Endothelial cell (in vitro differentiated cells): ENCODE results near the gene MCM3AP. TPM values are rescaled to one million over a fixed set of nuclear protein-coding genes. Genes with fewer than 3 reads are reported as not detected.
A peak's percentile ranks its signal among the peaks of the same experiment; 100 is the strongest.
"Not testable (repeated sequence)": the region's sequence is repeated elsewhere in the genome, so short reads cannot be mapped to it uniquely, and the experiment has no call there.

Experiments used
- DNase-seq: peaks from one replicate; pipeline ENCODE4 v3.0.0; 2021; ENCODE audit warnings: low spot score
- H3K27ac Mint-ChIP-seq: one replicate; pipeline ENCODE4 v1.8.0; 2021; ENCODE audit warnings: mixed read lengths, inconsistent platforms; ENCODE audit not compliant: unreplicated experiment
- H3K27me3 Mint-ChIP-seq: one replicate; pipeline ENCODE4 v1.8.0; 2021; ENCODE audit warnings: mild to moderate bottlenecking, moderate library complexity, mixed read lengths, inconsistent platforms; ENCODE audit not compliant: unreplicated experiment
- H3K36me3 Mint-ChIP-seq: one replicate; pipeline ENCODE4 v1.8.0; 2021; ENCODE audit warnings: mild to moderate bottlenecking, low read depth, mixed read lengths, inconsistent platforms; ENCODE audit not compliant: unreplicated experiment
- H3K4me1 Mint-ChIP-seq: one replicate; pipeline ENCODE4 v1.8.0; 2021; ENCODE audit warnings: mild to moderate bottlenecking, mixed read lengths, inconsistent platforms; ENCODE audit not compliant: unreplicated experiment
- H3K4me3 Mint-ChIP-seq: one replicate; pipeline ENCODE4 v1.8.0; 2021; ENCODE audit warnings: mild to moderate bottlenecking, mixed read lengths, inconsistent platforms; ENCODE audit not compliant: unreplicated experiment
- H3K9me3 Mint-ChIP-seq: one replicate; pipeline ENCODE4 v1.8.0; 2021; ENCODE audit warnings: mixed read lengths, inconsistent platforms; ENCODE audit not compliant: unreplicated experiment
- total RNA-seq: library from RNA; stranded (reverse); fragmentation: NEBNext Ultra II Directional; extraction: Animal tissue kit (Norgen Biotek cat#: 25700); gene quantifications from one replicate; pipeline ENCODE4 v1.2.1, GENCODE V29; 2021; ENCODE audit not compliant: unreplicated experiment
- TF ChIP-seq, protein P1 (sequence below): fragments of 200-600 bp; sonication (generic); IDR thresholded peaks from one replicate; pipeline ENCODE4 v1.5.0; 2021; ENCODE audit warnings: antibody characterized with exemption; ENCODE audit not compliant: unreplicated experiment

The MCM3AP gene
- total RNA-seq, 1 donor from 2014 or later, result 92.1 TPM

DNA sequence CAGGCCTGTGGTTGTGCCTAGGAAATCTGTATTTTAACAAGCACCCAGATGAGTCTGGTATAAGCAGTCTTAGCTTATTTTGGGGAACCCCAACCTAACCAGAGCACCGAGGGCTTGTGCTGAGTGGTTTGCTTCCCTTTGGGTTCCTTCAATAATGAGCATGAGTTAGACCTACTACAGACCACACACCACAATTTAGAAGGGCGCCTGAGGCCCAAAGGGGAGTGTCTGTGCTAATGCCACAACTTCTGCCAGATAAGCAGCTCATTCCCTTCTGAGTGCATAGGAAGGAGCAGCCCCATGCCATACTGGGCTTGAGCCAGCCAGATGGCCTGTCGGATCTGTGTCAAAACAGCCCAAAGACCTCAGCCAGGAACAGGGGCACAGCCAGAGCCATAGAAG is 41.5 kb downstream of the MCM3AP start:
- H3K27me3 Mint-ChIP-seq, result peaks cover 4% of the 10 kb centered on the region
- H3K36me3 Mint-ChIP-seq, result peaks cover 48% of the 10 kb centered on the region
- no peaks in the 10 kb centered on the region for H3K9me3 Mint-ChIP-seq
- no peak overlapping the region for H3K4me3 Mint-ChIP-seq
- no peaks in the 10 kb centered on the region for H3K4me1 Mint-ChIP-seq
- no peak for DNase-seq
- H3K27ac Mint-ChIP-seq, result no peak overlapping the region
- TF ChIP-seq, protein P1, sequence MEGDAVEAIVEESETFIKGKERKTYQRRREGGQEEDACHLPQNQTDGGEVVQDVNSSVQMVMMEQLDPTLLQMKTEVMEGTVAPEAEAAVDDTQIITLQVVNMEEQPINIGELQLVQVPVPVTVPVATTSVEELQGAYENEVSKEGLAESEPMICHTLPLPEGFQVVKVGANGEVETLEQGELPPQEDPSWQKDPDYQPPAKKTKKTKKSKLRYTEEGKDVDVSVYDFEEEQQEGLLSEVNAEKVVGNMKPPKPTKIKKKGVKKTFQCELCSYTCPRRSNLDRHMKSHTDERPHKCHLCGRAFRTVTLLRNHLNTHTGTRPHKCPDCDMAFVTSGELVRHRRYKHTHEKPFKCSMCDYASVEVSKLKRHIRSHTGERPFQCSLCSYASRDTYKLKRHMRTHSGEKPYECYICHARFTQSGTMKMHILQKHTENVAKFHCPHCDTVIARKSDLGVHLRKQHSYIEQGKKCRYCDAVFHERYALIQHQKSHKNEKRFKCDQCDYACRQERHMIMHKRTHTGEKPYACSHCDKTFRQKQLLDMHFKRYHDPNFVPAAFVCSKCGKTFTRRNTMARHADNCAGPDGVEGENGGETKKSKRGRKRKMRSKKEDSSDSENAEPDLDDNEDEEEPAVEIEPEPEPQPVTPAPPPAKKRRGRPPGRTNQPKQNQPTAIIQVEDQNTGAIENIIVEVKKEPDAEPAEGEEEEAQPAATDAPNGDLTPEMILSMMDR, result no peak

GRCh38 chr21:46243325-46243724 is 42.1 kb downstream of the MCM3AP start:
- Mint-ChIP-seq H3K36me3 (peaks cover 46% of the 10 kb centered on the region), H3K4me1 (no peaks in the 10 kb centered on the region), H3K4me3 (no peak overlapping the region), H3K27ac (no peak overlapping the region), H3K27me3 (peaks cover 4% of the 10 kb centered on the region), H3K9me3 (no peaks in the 10 kb centered on the region)
- no peak for DNase-seq
- TF ChIP-seq, protein P1, result no peak

- H3K27ac Mint-ChIP-seq, H3K4me1 Mint-ChIP-seq, H3K4me3 Mint-ChIP-seq, DNase-seq, H3K9me3 Mint-ChIP-seq, H3K27me3 Mint-ChIP-seq: not testable (repeated sequence)
- peaks cover 40% of the 10 kb centered on the region for H3K36me3 Mint-ChIP-seq
These were observed 43.8 kb downstream of the MCM3AP start for GRCh38 chr21:46241577-46241976.

DNA sequence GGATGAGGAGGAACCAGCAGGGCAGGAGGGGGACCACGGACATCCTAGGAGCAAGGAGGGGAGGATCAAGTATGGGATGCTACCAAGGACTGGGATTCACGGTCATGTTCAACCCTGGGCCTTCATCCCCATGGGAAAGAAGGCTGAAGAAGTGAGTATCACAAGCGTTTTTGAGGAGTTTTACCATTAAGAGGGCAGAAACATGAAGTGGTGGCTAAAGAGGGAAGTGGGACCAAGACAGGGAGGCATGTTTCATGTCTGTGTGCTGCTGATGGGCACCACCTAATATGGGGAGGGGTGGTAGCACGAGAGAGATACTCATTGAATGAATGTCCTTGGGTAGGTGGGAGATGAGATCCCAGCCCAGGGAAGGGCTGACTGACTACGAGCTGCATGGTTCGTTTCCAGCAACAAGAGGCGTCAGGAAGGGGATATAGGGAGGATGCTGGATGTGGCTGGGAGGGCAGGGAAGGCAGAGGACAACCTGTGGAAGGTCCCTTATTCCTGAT is 45.5 kb downstream of the MCM3AP start:
- H3K4me1 Mint-ChIP-seq, result no peaks in the 10 kb centered on the region
- peak overlapping the region; percentile 40 for H3K4me3 Mint-ChIP-seq
- DNase-seq, result no peak
- TF ChIP-seq, protein P1, result no peak
- peaks cover 33% of the 10 kb centered on the region for H3K36me3 Mint-ChIP-seq
- no peak overlapping the region for H3K27ac Mint-ChIP-seq
- no peaks in the 10 kb centered on the region for H3K9me3 Mint-ChIP-seq
- H3K27me3 Mint-ChIP-seq, result no peaks in the 10 kb centered on the region

DNA sequence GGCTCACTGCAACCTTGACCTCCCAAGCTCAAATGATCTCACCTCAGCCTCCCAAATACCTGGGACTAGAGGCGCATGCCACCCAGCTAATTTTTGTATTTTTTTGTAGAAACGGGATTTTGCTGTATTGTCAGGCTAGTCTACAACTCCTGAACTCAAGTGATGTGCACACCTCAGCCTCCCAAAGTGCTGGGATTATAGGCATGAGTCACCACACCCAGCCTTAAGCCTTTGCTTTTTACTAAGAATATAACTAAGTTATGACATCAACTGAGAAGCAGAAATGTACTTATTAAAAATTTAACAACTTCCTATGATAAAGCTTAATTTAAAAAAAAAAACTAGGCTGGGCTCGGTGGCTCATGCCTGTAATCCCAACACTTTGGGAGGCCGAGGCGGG is 47.9 kb downstream of the MCM3AP start:
- DNase-seq, result no peak
- no peaks in the 10 kb centered on the region for H3K4me1 Mint-ChIP-seq
- H3K27ac Mint-ChIP-seq, result no peak overlapping the region
- TF ChIP-seq, protein P1, result no peak
- H3K36me3 Mint-ChIP-seq, result peaks cover 43% of the 10 kb centered on the region
- no peak overlapping the region for H3K4me3 Mint-ChIP-seq
- H3K27me3 Mint-ChIP-seq, result no peaks in the 10 kb centered on the region
- H3K9me3 Mint-ChIP-seq, result no peaks in the 10 kb centered on the region
